ENCODE data around the gene THRB. TPM values are rescaled to one million over a fixed set of nuclear protein-coding genes. Genes with fewer than 3 reads are reported as not detected.

Gene THRB
- total and polyA plus RNA-seq, 9 of the 15 experiments (the other 6 are each of a cell fraction or from before 2014, with no cell fraction given), result 1.7 to 14.9 (median 6.9) TPM

DNA sequence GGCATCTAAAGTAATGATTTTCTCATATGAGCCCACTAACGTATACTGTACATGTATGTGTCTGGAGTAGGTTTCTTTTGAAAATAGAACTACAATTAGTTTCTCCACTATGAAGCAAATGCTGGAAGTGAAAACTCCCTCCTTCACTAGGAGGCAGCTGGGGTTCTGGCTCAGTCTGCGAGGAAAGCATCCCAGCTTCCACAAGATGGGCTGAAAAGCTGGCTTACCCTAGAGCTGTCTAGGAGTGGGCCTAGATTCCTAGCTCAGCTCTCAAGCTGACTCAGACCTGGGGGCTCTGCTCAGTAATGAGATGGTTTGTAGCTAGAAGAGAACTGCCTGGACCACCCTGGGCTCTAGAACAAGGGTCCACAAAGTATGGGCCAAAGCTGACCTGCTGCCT is 268.3 kb downstream of the THRB start (continued):
- no peak for TF ChIP-seq ZNF143 (CRISPR knock-in tag; IDR thresholded peaks at IDR 0.05)
- TF ChIP-seq BCL6 (CRISPR knock-in tag; IDR thresholded peaks at IDR 0.05), result no peak
- TF ChIP-seq ZNF707 (CRISPR knock-in tag; conservative IDR thresholded peaks at IDR 0.05), result no peak
- TF ChIP-seq, protein P1, sequence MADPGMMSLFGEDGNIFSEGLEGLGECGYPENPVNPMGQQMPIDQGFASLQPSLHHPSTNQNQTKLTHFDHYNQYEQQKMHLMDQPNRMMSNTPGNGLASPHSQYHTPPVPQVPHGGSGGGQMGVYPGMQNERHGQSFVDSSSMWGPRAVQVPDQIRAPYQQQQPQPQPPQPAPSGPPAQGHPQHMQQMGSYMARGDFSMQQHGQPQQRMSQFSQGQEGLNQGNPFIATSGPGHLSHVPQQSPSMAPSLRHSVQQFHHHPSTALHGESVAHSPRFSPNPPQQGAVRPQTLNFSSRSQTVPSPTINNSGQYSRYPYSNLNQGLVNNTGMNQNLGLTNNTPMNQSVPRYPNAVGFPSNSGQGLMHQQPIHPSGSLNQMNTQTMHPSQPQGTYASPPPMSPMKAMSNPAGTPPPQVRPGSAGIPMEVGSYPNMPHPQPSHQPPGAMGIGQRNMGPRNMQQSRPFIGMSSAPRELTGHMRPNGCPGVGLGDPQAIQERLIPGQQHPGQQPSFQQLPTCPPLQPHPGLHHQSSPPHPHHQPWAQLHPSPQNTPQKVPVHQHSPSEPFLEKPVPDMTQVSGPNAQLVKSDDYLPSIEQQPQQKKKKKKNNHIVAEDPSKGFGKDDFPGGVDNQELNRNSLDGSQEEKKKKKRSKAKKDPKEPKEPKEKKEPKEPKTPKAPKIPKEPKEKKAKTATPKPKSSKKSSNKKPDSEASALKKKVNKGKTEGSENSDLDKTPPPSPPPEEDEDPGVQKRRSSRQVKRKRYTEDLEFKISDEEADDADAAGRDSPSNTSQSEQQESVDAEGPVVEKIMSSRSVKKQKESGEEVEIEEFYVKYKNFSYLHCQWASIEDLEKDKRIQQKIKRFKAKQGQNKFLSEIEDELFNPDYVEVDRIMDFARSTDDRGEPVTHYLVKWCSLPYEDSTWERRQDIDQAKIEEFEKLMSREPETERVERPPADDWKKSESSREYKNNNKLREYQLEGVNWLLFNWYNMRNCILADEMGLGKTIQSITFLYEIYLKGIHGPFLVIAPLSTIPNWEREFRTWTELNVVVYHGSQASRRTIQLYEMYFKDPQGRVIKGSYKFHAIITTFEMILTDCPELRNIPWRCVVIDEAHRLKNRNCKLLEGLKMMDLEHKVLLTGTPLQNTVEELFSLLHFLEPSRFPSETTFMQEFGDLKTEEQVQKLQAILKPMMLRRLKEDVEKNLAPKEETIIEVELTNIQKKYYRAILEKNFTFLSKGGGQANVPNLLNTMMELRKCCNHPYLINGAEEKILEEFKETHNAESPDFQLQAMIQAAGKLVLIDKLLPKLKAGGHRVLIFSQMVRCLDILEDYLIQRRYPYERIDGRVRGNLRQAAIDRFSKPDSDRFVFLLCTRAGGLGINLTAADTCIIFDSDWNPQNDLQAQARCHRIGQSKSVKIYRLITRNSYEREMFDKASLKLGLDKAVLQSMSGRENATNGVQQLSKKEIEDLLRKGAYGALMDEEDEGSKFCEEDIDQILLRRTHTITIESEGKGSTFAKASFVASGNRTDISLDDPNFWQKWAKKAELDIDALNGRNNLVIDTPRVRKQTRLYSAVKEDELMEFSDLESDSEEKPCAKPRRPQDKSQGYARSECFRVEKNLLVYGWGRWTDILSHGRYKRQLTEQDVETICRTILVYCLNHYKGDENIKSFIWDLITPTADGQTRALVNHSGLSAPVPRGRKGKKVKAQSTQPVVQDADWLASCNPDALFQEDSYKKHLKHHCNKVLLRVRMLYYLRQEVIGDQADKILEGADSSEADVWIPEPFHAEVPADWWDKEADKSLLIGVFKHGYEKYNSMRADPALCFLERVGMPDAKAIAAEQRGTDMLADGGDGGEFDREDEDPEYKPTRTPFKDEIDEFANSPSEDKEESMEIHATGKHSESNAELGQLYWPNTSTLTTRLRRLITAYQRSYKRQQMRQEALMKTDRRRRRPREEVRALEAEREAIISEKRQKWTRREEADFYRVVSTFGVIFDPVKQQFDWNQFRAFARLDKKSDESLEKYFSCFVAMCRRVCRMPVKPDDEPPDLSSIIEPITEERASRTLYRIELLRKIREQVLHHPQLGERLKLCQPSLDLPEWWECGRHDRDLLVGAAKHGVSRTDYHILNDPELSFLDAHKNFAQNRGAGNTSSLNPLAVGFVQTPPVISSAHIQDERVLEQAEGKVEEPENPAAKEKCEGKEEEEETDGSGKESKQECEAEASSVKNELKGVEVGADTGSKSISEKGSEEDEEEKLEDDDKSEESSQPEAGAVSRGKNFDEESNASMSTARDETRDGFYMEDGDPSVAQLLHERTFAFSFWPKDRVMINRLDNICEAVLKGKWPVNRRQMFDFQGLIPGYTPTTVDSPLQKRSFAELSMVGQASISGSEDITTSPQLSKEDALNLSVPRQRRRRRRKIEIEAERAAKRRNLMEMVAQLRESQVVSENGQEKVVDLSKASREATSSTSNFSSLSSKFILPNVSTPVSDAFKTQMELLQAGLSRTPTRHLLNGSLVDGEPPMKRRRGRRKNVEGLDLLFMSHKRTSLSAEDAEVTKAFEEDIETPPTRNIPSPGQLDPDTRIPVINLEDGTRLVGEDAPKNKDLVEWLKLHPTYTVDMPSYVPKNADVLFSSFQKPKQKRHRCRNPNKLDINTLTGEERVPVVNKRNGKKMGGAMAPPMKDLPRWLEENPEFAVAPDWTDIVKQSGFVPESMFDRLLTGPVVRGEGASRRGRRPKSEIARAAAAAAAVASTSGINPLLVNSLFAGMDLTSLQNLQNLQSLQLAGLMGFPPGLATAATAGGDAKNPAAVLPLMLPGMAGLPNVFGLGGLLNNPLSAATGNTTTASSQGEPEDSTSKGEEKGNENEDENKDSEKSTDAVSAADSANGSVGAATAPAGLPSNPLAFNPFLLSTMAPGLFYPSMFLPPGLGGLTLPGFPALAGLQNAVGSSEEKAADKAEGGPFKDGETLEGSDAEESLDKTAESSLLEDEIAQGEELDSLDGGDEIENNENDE (IDR thresholded peaks at IDR 0.05; ENCODE audit: low read depth, low read length), result no peak
- no peak for TF ChIP-seq ZNF75A (CRISPR knock-in tag; IDR thresholded peaks at IDR 0.05)
- TF ChIP-seq HOXB6 (CRISPR knock-in tag; IDR thresholded peaks at IDR 0.05; ENCODE audit: borderline replicate concordance), result no peak
- TF ChIP-seq CC2D1A (IDR thresholded peaks at IDR 0.05), result no peak
- TF ChIP-seq, protein P2, sequence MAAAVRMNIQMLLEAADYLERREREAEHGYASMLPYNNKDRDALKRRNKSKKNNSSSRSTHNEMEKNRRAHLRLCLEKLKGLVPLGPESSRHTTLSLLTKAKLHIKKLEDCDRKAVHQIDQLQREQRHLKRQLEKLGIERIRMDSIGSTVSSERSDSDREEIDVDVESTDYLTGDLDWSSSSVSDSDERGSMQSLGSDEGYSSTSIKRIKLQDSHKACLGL (CRISPR knock-in tag; IDR thresholded peaks at IDR 0.05; ENCODE audit: borderline replicate concordance, poor library complexity, severe bottlenecking), result no peak
- TF ChIP-seq NBN (IDR thresholded peaks at IDR 0.05; ENCODE audit: low read depth), result no peak
- TF ChIP-seq NCOA6 (IDR thresholded peaks at IDR 0.05), result no peak
- no peak for TF ChIP-seq MTA2 (IDR thresholded peaks at IDR 0.05; ENCODE audit: low read depth)
- no peak for TF ChIP-seq RBM34 (IDR thresholded peaks at IDR 0.05; ENCODE audit: borderline replicate concordance, insufficient read depth, low read length)
- TF ChIP-seq ZNF324 (CRISPR knock-in tag; IDR thresholded peaks at IDR 0.05), result no peak

Data from K562 (cell line).